Cardiac muscle cell (in vitro differentiated cells and primary cell): ENCODE results near the gene OR2A5. TPM values are rescaled to one million over a fixed set of nuclear protein-coding genes. Genes with fewer than 3 reads are reported as not detected.
"Not testable (repeated sequence)": the region's sequence is repeated elsewhere in the genome, so short reads cannot be mapped to it uniquely, and the experiment has no call there.

ENCODE experiments used
- DNase-seq, 2 donors: peaks; one replicate each; pipeline versions ENCODE4 v3.0.0 to v3.0.0-alpha.2; 2010 to 2017; ENCODE audit warnings: low read depth in 1 of 2, low spot score in 1 of 2
- H3K27ac ChIP-seq: fragments of 200-600 bp; sonication (generic); 2 replicates; pipeline ENCODE4 v1.5.1; 2016
- H3K27me3 ChIP-seq: fragments of 200-600 bp; sonication (generic); 2 replicates; pipeline ENCODE4 v1.6.0; 2016; ENCODE audit warnings: control low read depth
- H3K36me3 ChIP-seq: fragments of 200-600 bp; sonication (generic); 2 replicates; pipeline ENCODE4 v1.5.1; 2016; ENCODE audit warnings: control low read depth
- H3K4me1 ChIP-seq: fragments of 200-600 bp; sonication (generic); 2 replicates; pipeline ENCODE4 v1.8.1; 2017; ENCODE audit warnings: low read depth, mild to moderate bottlenecking, mixed run types
- H3K4me3 ChIP-seq: fragments of 200-600 bp; sonication (generic); 2 replicates; pipeline ENCODE4 v1.5.1; 2016; ENCODE audit warnings: mild to moderate bottlenecking
- H3K9me3 ChIP-seq: fragments of 200-600 bp; sonication (generic); 2 replicates; pipeline ENCODE4 v1.5.1; 2017; ENCODE audit warnings: low read depth, mild to moderate bottlenecking, control low read depth
- polyA plus RNA-seq: library from polyadenylated mRNA; unstranded; fragments of >200 nt; fragmentation: Nextera tagmentation; extraction: Ambion mirVana; gene quantifications from 2 replicates; pipeline ENCODE4 v1.2.1, GENCODE V29; 2016
- total RNA-seq: library from RNA; depleted of rRNA; stranded (reverse); fragments of >200 nt; gene quantifications from 2 replicates; pipeline ENCODE4 v1.2.3, GENCODE V29; 2016
- TF ChIP-seq, protein P1 (sequence below): IDR thresholded peaks from 2 replicates; pipeline ENCODE4 v1.5.1; 2012; ENCODE audit warnings: low read depth, mild to moderate bottlenecking, low read length

Gene OR2A5
- total and polyA plus RNA-seq, 2 experiments from 2014 or later = not detected

DNA sequence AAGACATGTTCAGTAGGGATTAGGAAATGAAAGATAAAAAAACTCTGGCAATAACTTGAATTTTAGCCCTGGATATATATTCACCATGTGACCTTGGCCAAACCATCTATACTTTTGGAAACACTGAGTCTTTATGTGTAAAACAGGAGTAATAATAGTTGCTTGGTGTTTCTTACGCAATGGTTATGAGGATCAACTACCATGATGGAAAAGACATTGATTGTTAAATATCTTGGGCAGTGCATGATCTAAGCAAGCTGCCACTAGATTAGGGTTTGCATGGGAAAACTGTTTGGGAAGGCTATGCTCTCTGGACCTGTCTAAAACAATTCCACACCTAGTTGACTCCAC, 42.1 kb upstream of the OR2A5 start:
- Histone ChIP-seq H3K4me1 (no peaks in the 10 kb centered on the region), H3K4me3 (no peak overlapping the region), H3K27me3 (no peaks in the 10 kb centered on the region), H3K27ac (no peak overlapping the region), H3K9me3 (no peaks in the 10 kb centered on the region), H3K36me3 (no peaks in the 10 kb centered on the region)
- no peak for DNase-seq
- TF ChIP-seq, protein P1, sequence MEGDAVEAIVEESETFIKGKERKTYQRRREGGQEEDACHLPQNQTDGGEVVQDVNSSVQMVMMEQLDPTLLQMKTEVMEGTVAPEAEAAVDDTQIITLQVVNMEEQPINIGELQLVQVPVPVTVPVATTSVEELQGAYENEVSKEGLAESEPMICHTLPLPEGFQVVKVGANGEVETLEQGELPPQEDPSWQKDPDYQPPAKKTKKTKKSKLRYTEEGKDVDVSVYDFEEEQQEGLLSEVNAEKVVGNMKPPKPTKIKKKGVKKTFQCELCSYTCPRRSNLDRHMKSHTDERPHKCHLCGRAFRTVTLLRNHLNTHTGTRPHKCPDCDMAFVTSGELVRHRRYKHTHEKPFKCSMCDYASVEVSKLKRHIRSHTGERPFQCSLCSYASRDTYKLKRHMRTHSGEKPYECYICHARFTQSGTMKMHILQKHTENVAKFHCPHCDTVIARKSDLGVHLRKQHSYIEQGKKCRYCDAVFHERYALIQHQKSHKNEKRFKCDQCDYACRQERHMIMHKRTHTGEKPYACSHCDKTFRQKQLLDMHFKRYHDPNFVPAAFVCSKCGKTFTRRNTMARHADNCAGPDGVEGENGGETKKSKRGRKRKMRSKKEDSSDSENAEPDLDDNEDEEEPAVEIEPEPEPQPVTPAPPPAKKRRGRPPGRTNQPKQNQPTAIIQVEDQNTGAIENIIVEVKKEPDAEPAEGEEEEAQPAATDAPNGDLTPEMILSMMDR = no peak

DNA sequence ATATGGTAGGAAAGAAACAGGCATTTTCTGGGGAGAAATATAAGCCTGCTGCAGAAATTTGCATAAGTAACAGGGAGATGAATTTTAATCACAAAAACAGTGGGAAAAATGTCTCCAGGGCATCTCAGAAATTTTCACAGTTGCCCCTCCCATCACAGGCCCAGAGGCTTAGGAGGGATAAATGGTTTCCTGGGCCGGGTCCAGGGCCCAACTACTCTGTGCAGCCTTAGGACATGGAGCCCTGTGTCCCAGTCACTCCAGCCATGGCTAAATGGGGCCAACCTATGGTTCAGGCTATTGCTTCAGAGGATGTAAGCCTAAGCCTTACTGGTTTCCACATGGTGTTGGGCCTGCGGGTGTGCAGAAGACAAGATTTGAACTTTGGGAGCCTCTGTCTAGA, 39.4 kb upstream of the OR2A5 start:
- H3K27me3 ChIP-seq = no peaks in the 10 kb centered on the region
- TF ChIP-seq, protein P1 = no peak
- H3K36me3 ChIP-seq = no peaks in the 10 kb centered on the region
- no peak overlapping the region for H3K27ac ChIP-seq
- DNase-seq = no peak
- H3K9me3 ChIP-seq = no peaks in the 10 kb centered on the region
- H3K4me3 ChIP-seq = no peak overlapping the region
- H3K4me1 ChIP-seq = no peaks in the 10 kb centered on the region

DNA sequence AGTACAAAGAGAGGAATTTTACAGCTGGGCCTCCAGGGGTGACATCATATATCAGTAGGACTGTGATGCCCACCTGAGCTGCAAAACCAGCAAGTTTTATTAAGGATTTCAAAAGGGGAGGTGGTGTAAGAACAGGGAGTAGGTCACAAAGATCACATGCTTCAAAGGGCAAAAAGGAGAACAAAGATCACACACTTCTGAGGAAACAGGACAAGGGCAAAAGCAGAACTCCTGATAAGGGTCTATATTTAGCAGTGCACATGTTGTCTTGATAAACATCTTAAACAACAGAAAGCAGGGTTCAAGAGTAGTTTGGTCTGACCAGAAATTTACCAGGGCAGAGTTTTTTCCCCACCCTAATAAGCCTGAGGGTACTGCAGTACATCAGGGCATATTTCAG, 38.7 kb upstream of the OR2A5 start:
- H3K27me3 ChIP-seq, H3K4me1 ChIP-seq, H3K36me3 ChIP-seq, DNase-seq, H3K4me3 ChIP-seq, H3K27ac ChIP-seq, H3K9me3 ChIP-seq: not testable (repeated sequence)

DNA sequence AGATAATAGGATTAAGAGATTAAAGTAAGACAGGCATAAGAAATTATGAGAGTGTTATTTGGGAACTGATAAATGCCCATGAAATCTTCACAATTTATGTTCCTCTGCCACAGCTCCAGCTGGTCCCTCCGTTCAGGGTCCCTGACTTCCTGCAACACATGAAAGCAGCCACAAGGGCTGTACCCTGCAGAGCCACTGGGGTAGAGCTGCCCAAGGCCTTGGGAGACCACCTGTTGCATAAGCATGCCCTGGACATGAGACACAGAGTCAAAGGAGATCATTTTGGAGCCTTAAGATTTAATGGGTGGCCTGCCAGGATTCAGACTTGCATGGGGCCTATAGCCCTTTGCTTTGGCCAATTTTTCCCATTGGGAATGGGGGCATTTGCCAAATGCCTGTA, 37.9 kb upstream of the OR2A5 start:
- H3K4me3 ChIP-seq, H3K27ac ChIP-seq, DNase-seq, H3K9me3 ChIP-seq, H3K4me1 ChIP-seq, H3K27me3 ChIP-seq, H3K36me3 ChIP-seq: not testable (repeated sequence)

DNA sequence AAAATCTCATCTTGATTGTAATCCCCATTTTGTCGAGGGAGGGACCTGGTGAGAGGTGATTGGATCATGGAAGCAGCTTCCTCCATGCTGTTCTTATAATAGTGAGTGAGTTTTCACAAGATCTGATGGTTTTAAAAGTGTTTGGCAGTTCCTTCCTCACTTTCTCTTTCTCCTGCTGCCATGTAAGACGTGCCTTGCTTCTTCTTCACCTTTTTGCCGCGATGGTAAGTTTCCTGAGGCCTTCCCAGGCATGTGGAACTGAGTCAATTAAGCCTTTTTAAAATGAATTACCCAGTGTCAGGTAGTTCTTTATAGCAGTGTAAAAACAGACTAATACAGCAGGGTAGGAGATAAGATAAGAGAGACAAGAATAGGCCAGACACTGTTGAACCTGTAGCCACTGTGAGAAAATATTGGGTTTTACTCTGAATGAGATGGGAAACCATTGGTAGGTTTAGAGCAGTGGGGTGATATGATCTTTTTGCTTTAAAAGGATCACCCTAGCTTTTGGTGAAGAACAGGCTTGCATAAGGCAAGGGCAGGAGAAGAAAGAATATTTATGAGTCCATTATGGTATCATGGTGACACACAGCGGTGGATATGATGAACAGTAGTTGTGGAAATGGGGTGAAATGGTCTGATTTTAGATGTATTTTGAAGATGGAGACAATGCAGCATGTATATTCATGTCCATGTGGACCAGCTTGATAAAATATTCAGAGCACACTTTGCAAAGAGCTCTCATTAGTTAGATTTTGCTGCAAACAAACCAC, 37.1 kb upstream of the OR2A5 start:
- Histone ChIP-seq H3K4me3 (no peak overlapping the region), H3K27me3 (no peaks in the 10 kb centered on the region), H3K36me3 (no peaks in the 10 kb centered on the region), H3K27ac (no peak overlapping the region), H3K9me3 (no peaks in the 10 kb centered on the region), H3K4me1 (no peaks in the 10 kb centered on the region)
- no peak for DNase-seq
- TF ChIP-seq, protein P1 = no peak

DNA sequence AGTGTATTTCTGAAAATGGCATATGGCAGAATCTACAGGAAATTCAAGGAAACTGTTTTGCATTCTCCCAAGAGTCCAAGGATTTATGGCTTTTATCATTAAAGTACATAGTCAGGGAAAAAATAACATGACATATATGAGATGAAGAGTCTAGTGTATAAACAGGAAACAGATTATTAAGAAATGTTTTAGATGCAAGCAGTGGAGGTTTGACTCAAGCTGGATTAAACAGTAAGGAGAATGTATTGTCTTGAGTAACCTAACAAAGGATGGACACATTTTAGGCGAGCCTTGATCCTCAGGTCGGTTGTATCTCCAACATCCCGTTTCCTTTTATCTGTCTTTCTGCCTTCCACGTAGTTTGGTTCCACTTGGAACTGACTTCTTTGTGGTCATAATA, 30.7 kb upstream of the OR2A5 start:
- Histone ChIP-seq H3K4me3 (no peak overlapping the region), H3K27ac (no peak overlapping the region), H3K9me3 (no peaks in the 10 kb centered on the region), H3K4me1 (no peaks in the 10 kb centered on the region), H3K36me3 (no peaks in the 10 kb centered on the region), H3K27me3 (no peaks in the 10 kb centered on the region)
- TF ChIP-seq, protein P1 = no peak
- no peak for DNase-seq
